ENCODE data around the gene CARTPT. TPM values are rescaled to one million over a fixed set of nuclear protein-coding genes. Genes with fewer than 3 reads are reported as not detected.

Gene CARTPT
- total RNA-seq, 1 donor from 2014 or later = 0.34 TPM

DNA sequence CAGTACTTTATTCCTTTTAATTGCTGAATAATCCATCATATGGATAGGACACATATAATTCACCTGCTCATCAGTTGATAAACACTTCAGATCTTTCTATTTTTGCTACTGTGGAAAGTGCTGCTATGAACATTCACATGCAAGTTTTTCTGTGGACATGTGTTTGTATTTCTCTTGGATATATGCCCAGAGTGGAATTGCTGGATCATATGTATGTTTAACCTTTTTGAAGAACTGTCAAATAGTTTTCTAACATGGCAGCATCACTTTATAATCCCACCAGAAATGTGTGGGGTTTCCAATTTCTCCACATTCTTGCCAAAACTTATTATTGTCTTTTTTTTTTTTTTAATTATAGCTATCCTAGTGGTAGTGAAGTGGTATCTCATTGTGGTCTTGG is 15.1 kb downstream of the CARTPT start:
- H3K27ac Mint-ChIP-seq = no peak overlapping the region
- no peaks in the 10 kb centered on the region for H3K9me3 Mint-ChIP-seq
- no peak overlapping the region for H3K4me3 Mint-ChIP-seq
- DNase-seq (ENCODE audit: extremely low spot score, unreplicated experiment) = no peak
- H3K27me3 Mint-ChIP-seq = peaks cover 16% of the 10 kb centered on the region
- TF ChIP-seq, protein P1, sequence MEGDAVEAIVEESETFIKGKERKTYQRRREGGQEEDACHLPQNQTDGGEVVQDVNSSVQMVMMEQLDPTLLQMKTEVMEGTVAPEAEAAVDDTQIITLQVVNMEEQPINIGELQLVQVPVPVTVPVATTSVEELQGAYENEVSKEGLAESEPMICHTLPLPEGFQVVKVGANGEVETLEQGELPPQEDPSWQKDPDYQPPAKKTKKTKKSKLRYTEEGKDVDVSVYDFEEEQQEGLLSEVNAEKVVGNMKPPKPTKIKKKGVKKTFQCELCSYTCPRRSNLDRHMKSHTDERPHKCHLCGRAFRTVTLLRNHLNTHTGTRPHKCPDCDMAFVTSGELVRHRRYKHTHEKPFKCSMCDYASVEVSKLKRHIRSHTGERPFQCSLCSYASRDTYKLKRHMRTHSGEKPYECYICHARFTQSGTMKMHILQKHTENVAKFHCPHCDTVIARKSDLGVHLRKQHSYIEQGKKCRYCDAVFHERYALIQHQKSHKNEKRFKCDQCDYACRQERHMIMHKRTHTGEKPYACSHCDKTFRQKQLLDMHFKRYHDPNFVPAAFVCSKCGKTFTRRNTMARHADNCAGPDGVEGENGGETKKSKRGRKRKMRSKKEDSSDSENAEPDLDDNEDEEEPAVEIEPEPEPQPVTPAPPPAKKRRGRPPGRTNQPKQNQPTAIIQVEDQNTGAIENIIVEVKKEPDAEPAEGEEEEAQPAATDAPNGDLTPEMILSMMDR (conservative IDR thresholded peaks at IDR 0.05) = peak; percentile 40
- no peaks in the 10 kb centered on the region for H3K36me3 Mint-ChIP-seq
- peaks cover 5% of the 10 kb centered on the region for H3K4me1 Mint-ChIP-seq (ENCODE audit: unreplicated experiment)

GRCh38 chr5:71737931-71738539 is 19.0 kb downstream of the CARTPT start:
- peaks cover 2% of the 10 kb centered on the region for H3K27me3 Mint-ChIP-seq
- H3K36me3 Mint-ChIP-seq = no peaks in the 10 kb centered on the region
- TF ChIP-seq, protein P1 (conservative IDR thresholded peaks at IDR 0.05) = no peak
- DNase-seq (ENCODE audit: extremely low spot score, unreplicated experiment) = no peak
- H3K4me3 Mint-ChIP-seq = no peak overlapping the region
- H3K9me3 Mint-ChIP-seq = no peaks in the 10 kb centered on the region
- H3K4me1 Mint-ChIP-seq (ENCODE audit: unreplicated experiment) = peaks cover 6% of the 10 kb centered on the region
- H3K27ac Mint-ChIP-seq = no peak overlapping the region

DNA sequence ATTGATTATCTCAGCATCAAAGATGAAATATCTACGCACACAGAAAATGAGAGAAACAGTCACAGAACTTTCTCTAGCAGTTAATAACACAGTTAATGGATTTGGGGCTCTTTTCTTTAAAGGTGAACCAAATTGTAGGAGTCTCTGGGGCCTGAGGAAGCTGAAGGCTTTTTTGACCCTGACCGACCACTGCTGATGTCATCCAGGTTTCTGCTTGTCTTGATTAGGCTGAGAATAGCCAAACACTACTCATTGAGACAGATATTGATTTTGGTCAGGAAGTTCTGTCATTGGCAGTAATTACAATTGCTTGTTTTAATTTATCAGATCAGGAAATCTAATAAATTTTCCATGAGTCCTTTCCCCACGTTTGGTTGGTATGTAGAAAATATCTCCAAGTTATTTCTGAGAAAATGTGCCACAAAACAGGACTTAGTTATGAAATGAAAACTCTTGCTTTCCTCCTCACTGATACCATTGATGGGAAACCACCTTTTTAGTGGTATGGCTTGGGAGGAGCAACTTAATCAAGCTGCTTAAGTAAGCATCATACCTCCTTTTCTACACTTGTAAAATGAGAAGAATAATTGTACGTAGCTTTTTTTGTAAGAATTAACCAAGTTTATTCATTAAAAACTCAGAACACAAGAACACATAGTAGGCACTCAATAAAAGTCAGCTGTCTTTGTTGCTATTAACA is 19.7 kb downstream of the CARTPT start:
- TF ChIP-seq, protein P1 (conservative IDR thresholded peaks at IDR 0.05) = no peak
- no peak overlapping the region for H3K27ac Mint-ChIP-seq
- no peaks in the 10 kb centered on the region for H3K36me3 Mint-ChIP-seq
- DNase-seq (ENCODE audit: extremely low spot score, unreplicated experiment) = no peak
- H3K4me3 Mint-ChIP-seq = no peak overlapping the region
- peaks cover 14% of the 10 kb centered on the region for H3K4me1 Mint-ChIP-seq (ENCODE audit: unreplicated experiment)
- no peaks in the 10 kb centered on the region for H3K9me3 Mint-ChIP-seq
- no peaks in the 10 kb centered on the region for H3K27me3 Mint-ChIP-seq

DNA sequence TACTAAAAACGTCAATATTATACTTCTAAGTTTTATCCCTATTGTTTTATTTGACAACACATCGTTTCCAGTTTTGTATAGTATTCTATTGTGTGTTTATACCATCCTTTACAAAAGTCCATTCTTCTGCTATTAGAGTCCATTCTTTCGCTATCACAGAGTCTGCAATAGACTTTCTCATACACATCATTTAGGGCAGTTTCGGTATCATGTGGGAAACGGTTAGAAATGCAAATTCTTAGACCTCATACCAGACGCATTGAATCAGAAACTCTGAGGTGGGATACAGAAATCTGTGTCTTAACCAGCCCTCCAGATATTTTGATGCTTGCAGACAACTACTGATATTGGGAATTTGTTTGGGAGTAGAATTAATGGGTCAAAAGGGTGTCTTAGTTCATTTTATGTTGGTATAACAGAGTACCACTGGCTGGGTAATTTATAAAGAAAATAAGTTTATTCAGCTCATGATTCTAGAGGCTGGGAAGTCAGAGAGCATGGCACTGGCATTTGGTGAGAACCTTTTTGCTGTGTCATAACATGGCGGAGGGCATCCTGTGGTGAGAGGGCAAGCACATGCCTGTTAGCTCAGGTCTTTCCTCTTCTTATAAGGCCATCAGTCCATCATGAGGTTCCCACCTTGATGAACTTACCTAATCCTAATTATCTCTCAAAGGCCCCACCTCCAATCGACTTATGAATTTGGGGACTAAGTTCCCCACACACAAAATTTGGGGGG is 21.1 kb downstream of the CARTPT start:
- TF ChIP-seq, protein P1 (conservative IDR thresholded peaks at IDR 0.05) = no peak
- H3K27ac Mint-ChIP-seq = no peak overlapping the region
- no peaks in the 10 kb centered on the region for H3K9me3 Mint-ChIP-seq

GRCh38 chr5:71743155-71743554 is 24.1 kb downstream of the CARTPT start:
- Mint-ChIP-seq H3K4me1 (ENCODE audit: unreplicated experiment) (peaks cover 27% of the 10 kb centered on the region), H3K4me3 (no peak overlapping the region), H3K36me3 (no peaks in the 10 kb centered on the region), H3K9me3 (no peaks in the 10 kb centered on the region), H3K27ac (no peak overlapping the region), H3K27me3 (peaks cover 4% of the 10 kb centered on the region)
- DNase-seq (ENCODE audit: extremely low spot score, unreplicated experiment) = no peak
- TF ChIP-seq, protein P1 (conservative IDR thresholded peaks at IDR 0.05) = no peak

More for the DNA sequence above, 21.1 kb downstream of the CARTPT start:
- Mint-ChIP-seq H3K4me1 (ENCODE audit: unreplicated experiment) (peaks cover 24% of the 10 kb centered on the region), H3K27me3 (no peaks in the 10 kb centered on the region), H3K36me3 (no peaks in the 10 kb centered on the region), H3K4me3 (no peak overlapping the region)
- DNase-seq (ENCODE audit: extremely low spot score, unreplicated experiment) = no peak

Data from type B pancreatic cell (in vitro differentiated cells).